Measurements from ENCODE around the gene ECHDC1. TPM values are rescaled to one million over a fixed set of nuclear protein-coding genes. Genes with fewer than 3 reads are reported as not detected.
"Not testable (repeated sequence)": the region's sequence is repeated elsewhere in the genome, so short reads cannot be mapped to it uniquely, and the experiment has no call there.

ECHDC1 gene
- 69.3 and 78.0 TPM in 2 replicates for total RNA-seq (ENCODE audit: low replicate concordance)

GRCh38 chr6:127342946-127343808 is at the start of gene ECHDC1:
TSS of gene ECHDC1 (minus strand) at chr6:127343609. CDS start at chr6:127331028, 12,581 bp downstream.
- TF ChIP-seq, protein P1, sequence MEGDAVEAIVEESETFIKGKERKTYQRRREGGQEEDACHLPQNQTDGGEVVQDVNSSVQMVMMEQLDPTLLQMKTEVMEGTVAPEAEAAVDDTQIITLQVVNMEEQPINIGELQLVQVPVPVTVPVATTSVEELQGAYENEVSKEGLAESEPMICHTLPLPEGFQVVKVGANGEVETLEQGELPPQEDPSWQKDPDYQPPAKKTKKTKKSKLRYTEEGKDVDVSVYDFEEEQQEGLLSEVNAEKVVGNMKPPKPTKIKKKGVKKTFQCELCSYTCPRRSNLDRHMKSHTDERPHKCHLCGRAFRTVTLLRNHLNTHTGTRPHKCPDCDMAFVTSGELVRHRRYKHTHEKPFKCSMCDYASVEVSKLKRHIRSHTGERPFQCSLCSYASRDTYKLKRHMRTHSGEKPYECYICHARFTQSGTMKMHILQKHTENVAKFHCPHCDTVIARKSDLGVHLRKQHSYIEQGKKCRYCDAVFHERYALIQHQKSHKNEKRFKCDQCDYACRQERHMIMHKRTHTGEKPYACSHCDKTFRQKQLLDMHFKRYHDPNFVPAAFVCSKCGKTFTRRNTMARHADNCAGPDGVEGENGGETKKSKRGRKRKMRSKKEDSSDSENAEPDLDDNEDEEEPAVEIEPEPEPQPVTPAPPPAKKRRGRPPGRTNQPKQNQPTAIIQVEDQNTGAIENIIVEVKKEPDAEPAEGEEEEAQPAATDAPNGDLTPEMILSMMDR (IDR thresholded peaks at IDR 0.05; ENCODE audit: insufficient read depth, low read length) = no peak
- H3K4me3 ChIP-seq (ENCODE audit: low read depth, low read length) = peak within 1 kb of the TSS; percentile 98
- peak; percentile 73 for DNase-seq (ENCODE audit: low read depth)

DNA sequence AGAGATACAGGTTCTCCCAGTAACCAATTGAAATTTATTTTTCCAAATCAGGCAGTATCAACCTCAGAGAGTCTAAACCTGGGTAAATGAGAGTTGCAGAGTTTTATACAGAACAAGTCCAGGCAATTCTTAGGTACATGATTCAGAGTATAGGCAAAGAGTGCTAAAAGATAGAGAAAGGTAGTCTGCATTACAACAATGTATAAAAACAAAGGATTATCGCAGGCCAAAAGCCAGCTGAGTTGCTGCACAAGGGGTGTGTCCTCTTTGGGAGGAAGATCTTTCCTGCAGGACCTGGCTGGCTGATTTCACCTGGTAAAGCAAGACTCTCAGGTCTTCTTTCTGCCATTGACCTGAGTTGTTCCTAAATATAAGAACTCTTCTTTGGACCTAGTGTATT is 48.9 kb upstream of the ECHDC1 start:
- TF ChIP-seq, protein P1 (IDR thresholded peaks at IDR 0.05; ENCODE audit: insufficient read depth, low read length) = no peak
- no peak for DNase-seq (ENCODE audit: low read depth)
- H3K4me3 ChIP-seq (ENCODE audit: low read depth, low read length) = no peak overlapping the region

- no peak for DNase-seq (ENCODE audit: low read depth)
- no peak overlapping the region for H3K4me3 ChIP-seq (ENCODE audit: low read depth, low read length)
- TF ChIP-seq, protein P1 (IDR thresholded peaks at IDR 0.05; ENCODE audit: insufficient read depth, low read length) = no peak
Measured at GRCh38 chr6:127391094-127391953, 47.9 kb upstream of the ECHDC1 start.

- TF ChIP-seq, protein P1 (IDR thresholded peaks at IDR 0.05; ENCODE audit: insufficient read depth, low read length) = no peak
- no peak for DNase-seq (ENCODE audit: low read depth)
- no peak overlapping the region for H3K4me3 ChIP-seq (ENCODE audit: low read depth, low read length)
Measured at GRCh38 chr6:127389706-127390105, 46.3 kb upstream of the ECHDC1 start.

DNA sequence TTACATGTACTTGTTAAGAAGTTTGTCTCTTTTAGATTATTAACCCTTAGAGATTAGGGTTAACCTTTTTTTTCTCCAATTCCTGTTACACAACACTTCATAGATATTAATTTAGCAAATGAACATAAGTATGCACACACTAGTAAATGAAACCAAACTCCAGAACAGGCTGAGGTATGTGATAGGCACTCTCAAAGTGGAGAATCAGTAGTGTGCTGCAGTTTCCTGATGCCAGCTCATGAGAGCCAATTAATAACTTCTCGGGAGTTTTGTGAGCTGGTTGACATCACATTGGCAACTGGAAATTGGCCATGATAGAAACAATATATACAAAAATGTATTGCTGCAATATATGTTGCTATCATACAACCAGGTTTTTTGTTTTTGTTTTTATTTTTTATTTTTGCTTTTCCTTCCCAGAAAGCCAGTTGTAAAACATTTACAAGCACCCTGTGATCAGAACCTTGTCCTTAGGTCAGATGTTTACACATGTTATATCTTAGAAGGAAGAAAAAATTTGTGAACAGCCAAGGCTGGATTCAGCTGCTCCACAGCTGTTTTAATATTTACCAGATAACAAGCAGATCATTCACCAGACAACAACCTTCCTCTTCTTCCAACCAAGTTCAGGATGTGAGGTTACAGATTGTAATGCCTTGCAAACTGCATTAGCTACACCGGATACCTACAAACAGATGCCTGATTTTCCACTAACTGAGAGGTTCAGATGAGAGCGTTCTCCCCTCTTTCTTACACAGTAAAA is 42.4 kb upstream of the ECHDC1 start:
- TF ChIP-seq, protein P1 (IDR thresholded peaks at IDR 0.05; ENCODE audit: insufficient read depth, low read length) = no peak
- no peak overlapping the region for H3K4me3 ChIP-seq (ENCODE audit: low read depth, low read length)
- DNase-seq (ENCODE audit: low read depth) = no peak

- not testable (repeated sequence) for H3K4me3 ChIP-seq (ENCODE audit: low read depth, low read length); DNase-seq (ENCODE audit: low read depth)
Measured at GRCh38 chr6:127384848-127385247, 41.4 kb upstream of the ECHDC1 start.
